ENCODE data around the gene ATXN1.

GRCh38 chr6:16446273-16446672 lies 315.0 kb downstream of the ATXN1 start:
- TF ChIP-seq CHD2 (IDR thresholded peaks at IDR 0.05; ENCODE audit: low read length), result no peak
- TF ChIP-seq ATF3 (IDR thresholded peaks at IDR 0.05; ENCODE audit: insufficient read depth, low read depth, low read length), result no peak
- no peak for TF ChIP-seq EZH2 (IDR thresholded peaks at IDR 0.05; ENCODE audit: low read depth, low read length, severe bottlenecking)
- TF ChIP-seq CTCF (IDR thresholded peaks at IDR 0.05; ENCODE audit: control extremely low read depth in 1 of 3, insufficient read depth in 1 of 3, low read depth in 1 of 3, low read length in 3 of 3), result no peak
- no peak for TF ChIP-seq EP300 (IDR thresholded peaks at IDR 0.05; ENCODE audit: borderline replicate concordance in 1 of 2, low read depth in 2 of 2, low read length in 2 of 2)
- TF ChIP-seq POLR2A (IDR thresholded peaks at IDR 0.05; ENCODE audit: control extremely low read depth in 1 of 2, low read depth in 2 of 2, low read length in 2 of 2), result no peak
- TF ChIP-seq USF2 (IDR thresholded peaks at IDR 0.05; ENCODE audit: low read length), result no peak
- no peak for TF ChIP-seq POLR2AphosphoS5 (IDR thresholded peaks at IDR 0.05; ENCODE audit: low read depth, low read length)
- no peak for TF ChIP-seq BACH1 (IDR thresholded peaks at IDR 0.05; ENCODE audit: low read length)
- TF ChIP-seq EGR1 (IDR thresholded peaks at IDR 0.05; ENCODE audit: borderline replicate concordance, low read depth, low read length), result no peak
- TF ChIP-seq TAF1 (IDR thresholded peaks at IDR 0.05; ENCODE audit: low read depth, low read length), result no peak
- TF ChIP-seq CBX8 (IDR thresholded peaks at IDR 0.05; ENCODE audit: borderline replicate concordance, low read depth, low read length), result no peak
- no peak for TF ChIP-seq GABPA (IDR thresholded peaks at IDR 0.05; ENCODE audit: borderline replicate concordance, insufficient read depth, low read length)
- no peak for TF ChIP-seq TEAD4 (IDR thresholded peaks at IDR 0.05; ENCODE audit: low read depth, low read length)
